Fibroblast of lung (primary cell): Measurements from ENCODE around the gene DNAJC12. TPM values are rescaled to one million over a fixed set of nuclear protein-coding genes. Genes with fewer than 3 reads are reported as not detected.

Experiments used
- DNase-seq, 2 donors: peaks; one replicate each; pipeline versions ENCODE4 v3.0.0 to v3.0.0-alpha.2; 2010; ENCODE audit warnings: low read depth in 2 of 2
- H2AFZ ChIP-seq: 2 replicates; pipeline ENCODE4 v1.5.1; 2012; ENCODE audit warnings: low read length, control low read depth, inconsistent platforms
- H3K27ac ChIP-seq: 2 replicates; pipeline ENCODE4 v1.5.1; 2011; ENCODE audit warnings: low read length, control low read depth; ENCODE audit not compliant: insufficient read depth
- H3K27me3 ChIP-seq: 2 replicates; pipeline ENCODE4 v1.5.1; 2011; ENCODE audit warnings: mild to moderate bottlenecking, low read length; ENCODE audit not compliant: control insufficient read depth, insufficient read depth
- H3K36me3 ChIP-seq: 2 replicates; pipeline ENCODE4 v1.5.1; 2011; ENCODE audit warnings: low read length; ENCODE audit not compliant: control insufficient read depth, insufficient read depth
- H3K4me1 ChIP-seq: 2 replicates; pipeline ENCODE4 v1.5.1; 2011; ENCODE audit warnings: low read length; ENCODE audit not compliant: control insufficient read depth, insufficient read depth; ENCODE audit errors: extremely low read depth
- H3K4me2 ChIP-seq: 2 replicates; pipeline ENCODE4 v1.5.1; 2011; ENCODE audit warnings: low read length, control low read depth; ENCODE audit not compliant: insufficient read depth; ENCODE audit errors: extremely low read depth
- H3K4me3 ChIP-seq, 4 experiments: fragments of 200-600 bp in 1 of 4; sonication (generic) in 1 of 4; replicated peaks in 1 of 4; 2 replicates each; pipeline ENCODE4 v1.5.1; 2011 to 2016; ENCODE audit warnings: low read length in 4 of 4, low read depth in 3 of 4, mild to moderate bottlenecking in 3 of 4, control low read depth in 2 of 4, inconsistent platforms in 1 of 4, mixed read lengths in 1 of 4; ENCODE audit not compliant: insufficient read depth in 1 of 4; ENCODE audit errors: control extremely low read depth in 1 of 4
- H3K79me2 ChIP-seq: 2 replicates; pipeline ENCODE4 v1.5.1; 2012; ENCODE audit warnings: mild to moderate bottlenecking, low read length, inconsistent platforms; ENCODE audit not compliant: control insufficient read depth, insufficient read depth
- H3K9ac ChIP-seq: 2 replicates; pipeline ENCODE4 v1.5.1; 2011; ENCODE audit warnings: mild to moderate bottlenecking, low read length, control low read depth; ENCODE audit not compliant: insufficient read depth
- H3K9me3 ChIP-seq: 2 replicates; pipeline ENCODE4 v1.5.1; 2012; ENCODE audit warnings: low read depth, low read length; ENCODE audit not compliant: control insufficient read depth, insufficient read depth
- H4K20me1 ChIP-seq: 2 replicates; pipeline ENCODE4 v1.5.1; 2011; ENCODE audit warnings: low read length; ENCODE audit not compliant: control insufficient read depth, insufficient read depth; ENCODE audit errors: extremely low read depth
- CTCF ChIP-seq, 2 donors: IDR thresholded peaks in 1 of 2; conservative IDR thresholded peaks in 1 of 2; 1 replicate in 1 of 2; 2 replicates in 1 of 2; pipeline ENCODE4 v1.5.1; 2011 to 2012; ENCODE audit warnings: low read length in 2 of 2, control low read depth in 1 of 2, inconsistent platforms in 1 of 2, low read depth in 1 of 2, mild to moderate bottlenecking in 1 of 2
- EZH2 ChIP-seq: IDR thresholded peaks from 2 replicates; pipeline ENCODE4 v1.5.1; 2012; ENCODE audit warnings: low read length, control low read depth, mild to moderate bottlenecking; ENCODE audit errors: missing control alignments
- polyA plus RNA-seq, 2 donors: library from polyadenylated mRNA; depleted of rRNA in 1 of 2; stranded (reverse) in 1 of 2; unstranded in 1 of 2; fragments of >200 nt; gene quantifications; 2 replicates each; pipeline ENCODE4 v1.2.1, GENCODE V29; 2011 to 2012; ENCODE audit warnings: missing spikeins in 1 of 2
- total RNA-seq: library from RNA; depleted of rRNA; stranded (reverse); fragments of >200 nt; gene quantifications from 2 replicates; pipeline ENCODE4 v1.2.1, GENCODE V29; 2014

The DNAJC12 gene
- total and polyA plus RNA-seq, 2 donors (not counting 1 experiment from before 2014, with no cell fraction given): 1.8 to 2.3 TPM

DNA sequence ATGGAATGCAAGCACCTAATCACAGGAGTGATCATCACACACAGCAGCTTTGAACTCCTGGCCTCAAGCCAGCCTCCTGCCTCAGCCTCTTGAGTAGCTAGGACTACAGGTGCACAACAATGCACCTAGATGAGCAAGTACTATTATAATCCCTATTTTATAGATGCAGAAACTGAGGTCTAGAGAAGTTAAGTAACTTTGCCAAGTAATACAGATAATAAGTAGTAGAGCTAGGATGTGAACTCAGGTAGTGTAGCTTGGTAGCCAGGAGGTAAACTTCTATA is 33.7 kb downstream of the DNAJC12 start:
- Histone ChIP-seq H3K4me3 (no peak overlapping the region), H2AFZ (no peak overlapping the region), H3K4me2 (no peak overlapping the region), H3K4me1 (no peaks in the 10 kb centered on the region), H3K36me3 (no peaks in the 10 kb centered on the region), H3K27me3 (no peaks in the 10 kb centered on the region), H4K20me1 (no peaks in the 10 kb centered on the region), H3K9me3 (no peaks in the 10 kb centered on the region), H3K9ac (no peak overlapping the region), H3K27ac (no peak overlapping the region), H3K79me2 (no peaks in the 10 kb centered on the region)
- no peak for DNase-seq
- no peak for TF ChIP-seq CTCF (conservative IDR thresholded peaks at IDR 0.05 in 1 of 2, IDR thresholded peaks at IDR 0.05 in 1 of 2; ENCODE audit: low read depth in 1 of 2, low read length in 2 of 2)
- no peak for TF ChIP-seq EZH2

DNA sequence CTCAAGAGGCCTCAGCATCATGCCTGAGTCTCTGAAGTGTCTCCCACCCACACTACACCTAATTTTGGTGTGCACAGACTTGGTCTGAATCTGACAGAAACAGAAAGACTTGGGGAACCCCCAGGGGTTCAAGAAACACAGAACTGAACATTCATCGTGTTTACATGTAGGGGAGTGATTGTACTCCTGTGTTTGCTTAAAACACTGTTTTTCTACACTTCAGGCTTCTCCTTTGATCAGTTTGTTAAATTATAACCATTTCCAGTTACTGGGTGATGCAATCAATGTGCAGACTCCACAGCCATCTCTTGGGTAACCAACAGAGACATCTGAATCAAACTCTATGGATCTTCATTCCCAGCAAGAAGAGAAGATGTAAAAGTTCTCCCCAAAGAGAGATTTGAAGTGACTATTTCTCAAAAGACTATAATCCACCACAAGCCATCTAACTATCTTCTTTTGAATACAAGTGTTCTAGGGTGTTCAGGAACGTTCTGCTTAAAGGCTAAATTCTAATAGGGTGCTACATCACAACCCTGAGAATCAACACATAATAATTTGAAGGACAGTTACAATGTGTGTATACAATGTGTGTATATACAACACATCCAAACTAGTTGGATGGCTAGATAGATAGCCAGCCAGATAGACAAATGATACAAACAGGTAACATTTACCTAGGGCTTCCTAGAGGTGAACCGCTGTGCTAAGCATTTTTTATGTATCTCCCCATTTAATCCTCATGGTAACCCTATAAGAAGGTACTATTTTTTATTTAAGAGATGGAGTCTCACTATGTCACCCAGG is 34.2 kb downstream of the DNAJC12 start:
- no peak for DNase-seq
- no peak for TF ChIP-seq CTCF (conservative IDR thresholded peaks at IDR 0.05 in 1 of 2, IDR thresholded peaks at IDR 0.05 in 1 of 2; ENCODE audit: low read depth in 1 of 2, low read length in 2 of 2)
- TF ChIP-seq EZH2: no peak

GRCh38 chr10:67802767-67803538 is 35.0 kb downstream of the DNAJC12 start:
- TF ChIP-seq EZH2: no peak
- no peak for TF ChIP-seq CTCF (conservative IDR thresholded peaks at IDR 0.05 in 1 of 2, IDR thresholded peaks at IDR 0.05 in 1 of 2; ENCODE audit: low read depth in 1 of 2, low read length in 2 of 2)
- no peak for DNase-seq
- Histone ChIP-seq H3K9ac (no peak overlapping the region), H3K9me3 (no peaks in the 10 kb centered on the region), H3K4me3 (no peak overlapping the region), H3K79me2 (no peaks in the 10 kb centered on the region), H3K4me1 (no peaks in the 10 kb centered on the region), H4K20me1 (no peaks in the 10 kb centered on the region), H3K27me3 (no peaks in the 10 kb centered on the region), H2AFZ (no peak overlapping the region), H3K36me3 (no peaks in the 10 kb centered on the region), H3K27ac (no peak overlapping the region), H3K4me2 (no peak overlapping the region)

More for the DNA sequence above, 34.2 kb downstream of the DNAJC12 start:
- H3K4me3 ChIP-seq: no peak overlapping the region
- no peaks in the 10 kb centered on the region for H3K79me2 ChIP-seq
- no peak overlapping the region for H2AFZ ChIP-seq
- no peaks in the 10 kb centered on the region for H3K36me3 ChIP-seq
- no peak overlapping the region for H3K4me2 ChIP-seq
- no peak overlapping the region for H3K9ac ChIP-seq
- H3K27me3 ChIP-seq: no peaks in the 10 kb centered on the region
- H3K4me1 ChIP-seq: no peaks in the 10 kb centered on the region
- H4K20me1 ChIP-seq: no peaks in the 10 kb centered on the region
- H3K9me3 ChIP-seq: no peaks in the 10 kb centered on the region
- H3K27ac ChIP-seq: no peak overlapping the region
